HG03097 (cell line): Measurements from ENCODE around the gene THRB.

Source experiments
- ATAC-seq: cut with Tn5 transposase; IDR thresholded peaks from one replicate; pipeline ENCODE4 v1.9.1; 2021; ENCODE audit not compliant: unreplicated experiment, low FRiP score

The THRB gene

DNA sequence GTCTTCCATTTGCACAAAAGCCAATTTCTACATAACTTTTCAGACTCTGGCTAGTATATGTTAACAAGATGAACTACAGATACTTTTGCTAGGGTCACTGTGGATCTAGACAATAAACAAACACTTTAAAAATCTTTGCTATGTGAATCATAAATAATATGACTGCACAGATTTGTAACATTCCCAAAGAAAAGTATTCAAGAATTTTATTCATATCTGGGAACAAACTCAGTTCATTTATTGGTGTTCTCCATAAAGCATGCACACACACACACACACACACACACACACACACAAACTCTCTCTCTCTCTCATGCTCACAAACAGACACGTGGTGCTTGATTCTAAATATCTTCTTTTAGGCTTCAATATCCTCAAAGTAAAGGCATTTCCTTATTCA is 18.8 kb upstream of the THRB start:
- no peak for ATAC-seq

DNA sequence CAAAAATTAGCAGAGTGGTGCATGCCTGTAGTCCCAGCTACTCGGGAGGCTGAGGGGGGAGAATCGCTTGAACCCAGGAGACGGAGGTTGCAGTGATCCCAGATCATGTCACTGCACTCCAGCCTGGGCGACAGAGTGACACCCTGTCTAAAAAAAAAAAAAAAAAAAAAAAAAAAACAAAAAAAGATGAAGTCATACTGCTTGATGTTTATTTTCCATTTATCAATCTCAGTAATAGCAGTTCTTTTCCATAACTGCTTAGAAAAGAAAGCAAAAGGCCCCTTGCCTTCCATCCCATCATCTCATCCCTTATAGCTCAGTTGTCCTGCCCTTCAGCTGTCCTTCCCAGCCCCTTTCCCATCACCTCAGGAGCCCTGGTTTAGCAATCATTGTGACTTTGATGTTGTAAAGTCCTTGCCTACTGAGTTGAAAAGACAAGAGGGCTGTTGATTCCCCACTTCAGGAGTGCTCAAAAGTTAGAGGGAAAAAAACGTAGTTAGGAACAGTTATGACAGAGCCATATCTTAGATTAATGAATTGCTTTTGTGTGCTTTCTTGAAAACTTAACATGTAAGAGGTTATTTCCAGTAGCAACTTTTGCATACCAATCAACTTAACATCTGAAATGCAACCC is 18.0 kb upstream of the THRB start:
- no peak for ATAC-seq

DNA sequence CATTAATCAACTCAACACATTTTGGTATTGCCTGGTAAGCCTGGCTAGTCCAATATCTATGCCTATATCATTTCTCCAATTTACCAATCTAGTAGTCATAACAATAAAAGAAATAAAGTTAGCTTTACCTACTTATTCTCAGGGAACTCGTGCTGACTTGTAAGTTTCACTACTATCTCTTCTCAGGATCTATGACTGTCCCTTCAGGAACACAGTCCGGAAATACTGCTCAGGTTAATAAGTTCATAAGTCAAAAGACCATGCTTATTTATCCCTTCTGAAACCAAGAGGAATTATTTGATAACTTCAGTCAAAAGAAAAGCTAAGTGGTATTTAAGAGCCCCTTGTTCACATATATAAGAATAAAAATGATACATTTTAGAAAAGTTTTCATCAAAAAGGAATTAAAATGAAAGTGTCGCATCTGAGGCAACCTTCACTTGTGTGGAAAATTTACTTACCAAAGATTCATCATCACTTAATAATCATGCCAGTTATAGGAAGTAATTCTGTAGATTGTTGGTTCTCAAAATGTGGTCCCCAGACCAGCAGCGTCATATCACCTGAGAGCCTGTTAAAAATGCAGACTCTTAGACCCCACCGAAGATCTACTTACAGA is 15.5 kb upstream of the THRB start:
- no peak for ATAC-seq

DNA sequence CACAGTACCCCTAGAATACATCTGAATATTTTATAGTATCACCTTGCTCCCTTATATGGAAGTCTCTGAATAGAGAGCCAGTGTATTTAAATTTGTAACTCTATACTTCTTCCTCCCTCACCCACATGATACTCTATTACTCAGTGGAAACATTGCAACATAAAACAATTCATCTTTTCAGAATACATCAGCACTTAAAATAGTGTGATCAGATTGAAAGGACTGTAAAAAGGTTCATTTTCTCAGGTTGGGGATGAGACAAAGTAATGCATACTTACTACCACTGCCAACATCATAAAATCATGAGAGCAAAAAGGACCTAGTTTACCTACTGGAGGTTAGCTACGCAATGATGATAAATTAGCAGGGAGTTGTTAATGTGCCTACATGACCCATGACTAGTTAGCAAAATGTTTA is 13.8 kb upstream of the THRB start:
- no peak for ATAC-seq

DNA sequence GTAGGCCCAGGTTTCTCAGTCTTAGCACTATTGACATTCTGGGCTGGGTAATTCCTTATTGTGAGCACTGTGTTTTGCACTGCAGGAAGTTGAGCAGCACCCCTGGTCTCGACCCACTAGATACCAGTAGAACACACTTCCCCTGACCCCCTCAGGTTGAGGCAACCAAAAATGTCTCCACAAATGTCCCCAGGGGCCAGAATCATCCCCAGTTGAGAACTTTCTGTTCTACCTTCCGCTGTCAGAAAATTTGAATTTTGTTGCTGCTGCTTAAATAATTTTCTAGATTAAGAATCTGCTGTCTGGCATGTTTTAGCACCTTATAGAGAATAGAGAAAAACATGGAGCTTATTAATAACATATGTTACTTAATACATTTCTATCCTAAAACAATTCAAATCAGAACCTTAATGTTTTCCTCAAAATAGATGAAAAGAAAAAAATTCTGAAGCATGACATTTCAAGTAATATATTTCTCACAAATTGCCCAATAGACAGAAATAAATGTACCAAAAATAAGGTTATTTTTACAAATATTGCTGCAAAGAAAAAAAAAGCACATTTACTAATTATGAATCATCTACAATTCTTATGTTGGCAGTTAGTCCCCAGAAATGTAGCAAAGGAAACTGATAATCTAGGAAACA is 13.2 kb upstream of the THRB start:
- ATAC-seq, result no peak

DNA sequence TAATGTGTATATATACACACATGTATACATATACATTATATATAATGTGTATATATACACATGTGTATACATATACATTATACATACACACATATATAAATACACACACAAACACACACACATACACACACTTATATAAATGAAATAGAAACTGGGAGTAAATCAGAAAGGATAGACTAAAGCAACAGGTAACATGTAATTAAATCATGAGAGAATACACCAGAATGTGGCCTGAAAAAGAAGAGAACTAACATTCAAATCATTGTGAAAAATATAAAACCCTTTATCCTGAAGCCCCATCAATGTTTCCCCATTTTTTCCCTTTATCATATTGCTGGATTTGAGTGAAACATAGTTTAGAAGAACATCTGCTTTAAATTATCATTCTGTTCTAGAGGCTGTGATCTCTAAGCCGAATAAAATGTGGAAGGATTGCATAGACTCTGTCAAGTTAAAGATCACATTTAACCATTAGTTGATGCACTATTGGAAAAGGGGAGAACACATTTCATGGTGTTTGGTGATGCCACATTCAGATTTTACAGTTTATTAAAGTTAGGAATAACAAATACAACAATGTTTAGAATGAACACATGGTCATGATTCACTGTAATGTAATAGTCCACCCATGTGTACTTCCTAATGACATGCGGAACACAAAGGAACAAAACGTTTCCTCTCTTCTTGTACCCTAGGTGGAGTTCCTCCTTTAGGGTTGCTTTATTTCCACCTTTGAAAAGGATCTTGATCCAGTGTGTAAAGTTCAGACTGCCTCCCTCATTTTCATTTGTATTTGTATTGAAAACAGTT is 12.5 kb upstream of the THRB start:
- no peak for ATAC-seq

DNA sequence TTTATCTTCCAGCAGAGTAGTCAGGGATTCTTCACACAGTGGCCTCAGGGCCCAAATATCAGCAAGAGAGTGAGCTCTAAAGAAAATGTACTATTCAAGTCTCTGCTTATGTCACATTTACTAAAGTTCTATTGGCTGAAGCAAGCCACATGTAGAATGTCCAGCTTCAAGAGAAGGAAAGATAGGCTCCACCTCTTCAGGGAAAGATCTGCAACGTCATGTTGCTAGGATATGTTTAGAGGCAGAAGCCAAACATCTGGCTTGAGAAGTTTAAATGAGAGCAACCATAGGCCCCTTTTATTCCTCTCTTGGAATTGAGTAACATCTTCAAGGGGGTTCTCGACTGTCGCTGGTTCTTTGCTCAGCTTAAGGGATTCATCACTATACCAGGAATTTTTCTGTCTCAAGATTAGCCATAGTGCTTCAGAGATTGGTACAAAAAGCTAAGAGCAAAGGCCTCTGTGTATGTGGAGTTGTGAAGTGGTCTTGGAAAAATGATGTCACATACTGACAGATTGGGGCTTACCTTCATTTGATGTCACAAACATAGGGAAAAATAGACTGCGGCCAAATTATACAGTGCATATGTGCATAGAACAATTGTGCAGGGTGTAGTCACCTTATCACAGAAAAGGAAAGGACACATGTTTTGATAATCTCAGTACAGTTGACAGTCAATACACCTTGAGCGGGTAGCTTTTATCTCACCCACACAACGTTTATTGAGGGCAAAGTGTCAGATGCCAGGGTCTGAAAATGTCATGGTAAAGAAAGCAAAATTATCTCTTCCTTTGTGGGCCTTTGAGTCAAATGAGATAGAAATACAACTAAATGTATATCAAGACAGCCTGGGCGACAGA is 11.3 kb upstream of the THRB start:
- no peak for ATAC-seq

DNA sequence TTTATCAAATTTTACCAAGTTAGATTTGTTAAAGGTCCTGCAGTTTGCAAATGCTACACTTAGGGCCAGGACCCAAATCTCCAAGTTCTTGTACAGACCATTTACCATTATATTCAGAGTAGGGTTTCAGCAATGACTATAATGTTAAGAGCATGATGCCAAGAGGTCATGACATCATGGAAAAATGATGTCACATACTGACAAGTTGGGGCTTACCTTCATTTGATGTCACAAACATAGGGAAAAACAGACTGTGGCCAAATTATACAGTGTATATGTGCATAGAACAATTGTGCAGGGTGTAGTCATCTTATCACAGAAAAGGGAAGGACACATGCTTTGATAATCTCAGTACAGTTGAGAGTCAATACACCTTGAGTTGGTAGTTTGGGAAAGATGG is 10.1 kb upstream of the THRB start:
- no peak for ATAC-seq

DNA sequence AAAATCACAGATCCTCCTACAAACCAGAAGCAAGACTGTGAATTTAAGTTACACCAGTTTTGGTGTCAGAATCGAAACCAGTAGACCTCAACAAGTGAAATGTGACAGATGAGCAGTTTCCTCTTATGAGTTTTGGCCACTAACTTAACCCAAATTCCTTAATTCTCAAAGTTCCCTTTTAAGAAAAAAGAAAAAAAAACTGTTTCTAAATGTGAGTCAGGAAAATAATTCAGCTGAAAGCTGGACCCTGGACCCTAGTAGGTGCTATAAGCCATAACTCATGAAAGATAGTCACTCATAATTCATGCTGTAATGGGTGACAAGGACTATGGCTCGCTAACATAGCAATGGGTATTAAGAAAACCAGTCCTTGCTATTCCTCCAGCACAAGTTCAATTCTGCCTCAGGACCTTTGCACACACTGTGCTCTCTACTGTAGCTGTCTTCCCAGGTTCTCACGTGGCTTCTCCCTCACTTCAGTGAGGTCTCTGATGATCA is 9.0 kb upstream of the THRB start:
- ATAC-seq, result no peak

DNA sequence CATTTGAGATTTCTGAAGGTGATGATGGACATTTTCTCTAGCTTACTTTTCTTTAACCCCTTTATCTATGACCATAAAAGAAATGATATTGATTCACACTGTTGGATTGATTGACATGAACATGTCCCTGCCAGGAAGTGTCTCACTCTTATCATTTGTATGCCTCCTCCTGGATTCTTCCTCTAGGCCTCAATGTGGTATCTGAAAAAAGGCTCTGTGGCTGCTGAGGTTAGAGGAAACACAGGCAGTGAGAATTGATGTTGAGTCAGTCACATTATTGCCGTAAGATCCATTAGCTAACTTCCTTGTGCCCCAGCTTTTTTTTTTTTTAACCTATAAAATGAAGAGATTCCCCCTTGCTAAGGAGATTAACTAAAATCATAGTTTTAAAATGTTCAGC is 8.0 kb upstream of the THRB start:
- ATAC-seq, result no peak

DNA sequence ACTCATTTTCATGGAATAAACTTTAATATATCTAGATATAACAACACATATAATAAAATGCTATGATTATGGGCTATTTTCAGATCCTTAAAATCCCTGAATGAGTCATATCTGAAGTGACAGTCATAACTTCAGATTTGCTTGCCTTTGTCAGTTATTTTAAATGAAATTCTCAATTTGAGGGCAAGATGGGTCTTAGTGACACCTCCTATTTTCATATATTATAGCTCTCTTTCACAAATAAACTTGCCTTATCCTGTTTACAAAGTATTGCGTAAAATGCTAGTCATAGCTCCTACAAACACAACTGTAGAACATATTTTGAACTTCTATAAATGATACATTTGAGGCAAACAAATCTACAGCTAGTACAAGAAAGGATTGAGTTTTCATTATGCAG is 6.2 kb upstream of the THRB start:
- no peak for ATAC-seq

DNA sequence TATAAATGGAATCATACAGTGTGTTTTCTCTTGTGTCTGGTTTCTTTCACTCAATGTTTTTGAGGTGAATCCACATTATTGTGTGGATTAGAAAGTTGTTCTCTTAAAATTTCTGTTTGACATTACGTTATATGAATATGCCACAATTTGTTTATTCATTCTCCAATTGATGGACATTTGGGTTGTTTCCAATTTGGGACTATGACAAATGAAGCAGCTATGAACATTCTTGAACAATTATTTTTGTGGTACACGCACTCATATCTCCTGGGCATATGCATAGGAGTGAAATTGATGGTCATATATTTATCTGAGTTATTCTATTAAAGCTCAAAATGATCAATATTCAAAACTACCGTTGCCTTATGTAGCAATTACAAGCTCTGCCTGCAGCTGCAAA is 5.3 kb upstream of the THRB start:
- no peak for ATAC-seq

DNA sequence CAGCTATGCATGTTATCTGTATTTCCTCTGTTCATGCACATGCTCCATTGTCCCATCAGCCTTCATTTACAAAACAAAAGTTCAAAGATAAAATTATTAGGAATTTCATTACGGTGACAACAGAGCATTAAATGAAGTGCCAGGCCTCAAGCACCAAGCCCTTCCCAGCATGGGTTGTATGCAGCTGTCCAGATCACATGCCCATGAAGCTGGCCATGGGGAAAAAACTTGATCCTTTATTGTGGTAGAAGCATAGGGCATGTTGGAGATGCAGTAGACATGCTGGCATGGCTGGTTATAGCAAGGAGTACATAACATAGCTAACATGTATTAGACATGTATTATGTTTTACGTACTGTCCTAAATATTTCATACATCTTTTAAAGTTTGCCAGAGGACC is 4.1 kb upstream of the THRB start:
- ATAC-seq, result no peak

DNA sequence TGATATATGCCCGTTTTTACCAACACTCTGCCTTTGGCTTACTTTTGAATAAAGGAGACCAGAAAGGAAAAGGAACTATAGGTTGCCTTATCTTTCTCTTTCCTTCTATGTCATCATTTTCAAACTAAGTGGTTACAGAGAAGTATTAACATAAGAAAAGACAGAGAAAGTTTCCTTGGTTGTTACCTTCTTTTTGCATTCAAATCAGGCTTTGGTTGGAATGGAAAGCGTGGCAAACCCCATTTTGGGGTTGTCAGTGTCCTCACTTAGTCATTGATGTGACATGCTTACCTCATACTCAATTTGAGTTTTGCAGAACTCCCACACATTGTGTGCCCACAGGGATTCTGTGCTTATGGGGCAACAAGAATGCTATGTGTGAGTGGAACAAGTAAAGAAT is 3.7 kb upstream of the THRB start:
- no peak for ATAC-seq

DNA sequence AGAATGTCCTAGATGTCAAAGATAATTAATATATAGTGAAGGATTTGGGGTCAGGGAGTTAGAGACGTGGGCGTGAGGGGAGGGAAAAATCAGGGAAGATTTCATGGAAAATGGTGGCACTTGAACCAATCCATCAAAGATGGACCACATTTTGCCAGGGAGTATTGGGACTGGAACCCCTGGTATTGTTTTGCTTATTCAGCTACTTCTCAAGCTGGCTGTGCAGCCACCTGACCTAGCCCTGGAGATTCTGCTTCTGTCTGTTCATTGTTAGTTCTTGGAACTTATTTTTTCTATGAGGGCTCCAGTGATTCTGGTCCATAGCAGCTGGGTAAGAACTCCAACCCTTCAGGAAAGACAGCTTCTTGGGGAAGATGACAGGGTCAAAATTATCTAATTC is 3.3 kb upstream of the THRB start:
- no peak for ATAC-seq

DNA sequence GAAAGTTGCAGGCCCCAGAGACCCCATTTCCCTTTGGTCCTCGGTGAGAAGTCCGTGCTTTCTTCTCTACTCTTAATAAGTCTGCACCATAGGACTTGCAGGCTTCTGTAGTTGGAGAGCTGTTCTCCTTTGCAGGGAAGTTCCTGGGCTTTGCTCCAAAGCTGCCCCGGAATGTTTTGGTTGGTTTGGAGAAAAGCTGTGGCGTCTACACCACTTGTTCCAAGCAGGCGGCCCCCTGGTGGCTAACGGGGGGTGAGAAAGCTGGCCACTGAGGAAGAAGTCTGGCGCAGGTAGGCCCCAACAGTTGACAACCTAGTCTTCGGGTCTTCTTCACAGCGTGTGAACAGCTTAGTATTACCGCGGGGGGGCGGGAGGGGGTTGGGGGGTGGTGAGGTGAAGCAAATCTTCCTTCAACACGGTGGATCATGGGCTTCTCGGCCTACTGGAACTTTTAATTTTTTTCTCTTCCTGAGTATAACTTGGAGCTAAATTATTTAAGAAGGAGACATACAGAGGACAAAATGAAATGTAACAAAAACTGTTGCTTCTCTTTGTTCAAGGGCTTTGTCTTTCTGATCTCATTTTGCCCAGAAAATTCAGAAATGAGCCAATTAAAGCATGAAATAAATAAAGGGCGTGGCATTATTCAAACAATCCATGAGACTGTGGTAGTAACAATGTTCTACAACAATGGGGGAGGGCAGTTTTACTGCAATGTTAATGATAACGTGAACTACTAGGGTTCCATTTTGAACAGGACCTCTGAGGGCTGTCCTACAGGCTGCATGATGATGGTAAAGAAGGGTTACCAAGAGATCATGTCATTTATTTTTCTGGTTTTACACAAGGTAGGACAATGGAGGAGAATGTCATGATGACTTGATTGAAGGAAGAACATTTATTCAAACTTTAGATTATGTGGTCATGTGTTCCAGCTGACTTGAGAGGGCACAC is 2.2 kb upstream of the THRB start:
- no peak for ATAC-seq

DNA sequence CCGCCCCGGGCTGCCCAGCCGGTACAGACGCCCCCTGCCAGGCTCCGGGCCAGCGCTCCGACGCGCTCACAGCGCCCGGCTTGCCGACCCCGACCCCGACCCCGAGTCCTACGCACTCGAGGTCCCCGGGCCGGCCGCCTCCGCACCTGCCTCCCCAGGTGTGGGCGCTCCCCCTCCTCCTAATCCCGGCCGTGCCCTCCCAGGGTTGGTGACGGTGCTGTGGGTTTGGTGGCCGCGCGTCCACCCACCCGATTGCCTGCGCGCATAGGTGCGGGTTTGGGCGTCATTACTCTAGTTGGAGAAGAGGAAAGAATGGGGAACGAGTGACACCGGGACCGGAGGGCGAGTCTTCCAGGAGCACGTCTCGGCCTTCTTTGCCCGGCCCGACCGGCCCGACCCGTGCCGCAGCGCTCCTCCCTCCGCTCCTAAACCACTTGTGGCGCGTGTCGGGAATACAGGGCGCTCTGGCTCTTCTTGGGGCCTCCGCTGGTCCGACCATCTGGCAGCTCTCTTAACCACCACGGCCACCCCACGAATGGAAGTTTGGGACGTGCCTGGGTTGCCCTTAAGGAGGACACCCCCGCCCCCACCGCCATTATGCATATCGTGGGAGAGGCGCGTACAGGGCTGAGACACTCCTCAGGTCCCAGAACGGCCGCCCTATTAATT is 810 bp upstream of the THRB start:
- no peak for ATAC-seq

DNA sequence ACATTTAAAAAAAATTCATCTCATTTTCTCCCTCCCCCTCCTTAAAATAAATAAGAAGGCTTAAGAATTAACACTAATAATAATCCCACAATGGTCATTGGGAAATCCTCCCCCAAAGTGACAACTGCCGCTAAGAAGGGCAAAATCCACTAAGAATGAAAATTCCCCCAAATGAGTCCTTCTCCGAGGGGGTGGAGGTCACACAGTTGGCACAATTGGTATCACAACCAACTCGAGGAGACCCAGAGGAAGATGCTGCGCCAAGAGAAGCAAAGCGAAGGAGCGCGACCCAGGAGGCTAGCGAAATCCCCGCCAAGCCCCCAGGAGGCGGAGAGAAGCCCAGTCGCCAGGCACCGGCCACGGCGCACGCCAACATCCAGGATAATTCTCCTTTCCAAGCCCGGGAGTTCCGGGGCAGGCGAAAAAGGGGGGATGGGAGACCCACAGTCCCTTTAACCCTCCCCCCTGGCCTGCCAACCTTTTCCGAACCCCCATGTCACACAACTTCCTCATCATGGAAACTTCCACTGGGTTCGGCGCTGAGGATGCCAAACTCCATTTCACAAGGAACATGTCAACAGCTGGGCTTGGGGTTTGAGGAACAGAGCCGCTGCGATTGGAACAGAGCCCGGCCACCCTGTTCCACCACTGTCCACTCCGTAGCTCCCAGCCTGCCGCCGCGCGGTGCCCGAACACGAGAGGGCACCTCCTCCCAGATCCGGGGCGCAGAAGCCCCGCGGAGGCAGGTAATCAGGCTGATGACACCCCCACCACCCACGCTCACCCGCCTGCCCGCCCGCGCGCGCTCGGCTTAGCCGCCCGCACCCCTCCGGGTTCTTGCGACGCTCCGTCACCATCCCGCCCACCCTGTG is 668 bp downstream of the THRB start:
- no peak for ATAC-seq
